IMR-90 (cell line): ENCODE results near the gene CCNI. TPM values are rescaled to one million over a fixed set of nuclear protein-coding genes. Genes with fewer than 3 reads are reported as not detected.
"Not testable (repeated sequence)": the region's sequence is repeated elsewhere in the genome, so short reads cannot be mapped to it uniquely, and the experiment has no call there.

Source experiments
- ATAC-seq: fragments of 200-7000 bp; cut with Tn5 transposase; 2 replicates; pipeline ENCODE4 v1.9.1; 2020; ENCODE audit warnings: low read depth, mild to moderate bottlenecking, moderate library complexity
- BruUV-seq: library from RNA; stranded (reverse); fragments of 400-500 nt; replicated peaks from 2 replicates; lab custom pipeline; 2021; lab: Mats Ljungman, UMichigan
- CTCF ChIA-PET: fragments of 300-600 bp; formaldehyde crosslinking; extraction: SDS; loops from one replicate; lab custom pipeline; 2021; ENCODE audit warnings: antibody characterized with exemption; lab: Yijun Ruan, JAX
- POLR2A ChIA-PET: fragments of 300-600 bp; sonication (Branson Sonifier 250); formaldehyde crosslinking; loops from one replicate; lab custom pipeline; 2022; ENCODE audit warnings: antibody characterized with exemption; ENCODE audit not compliant: unreplicated experiment; lab: Charles Lee
- DNase-seq: peaks from one replicate; pipeline ENCODE4 v3.0.0; 2013
- H2AFZ ChIP-seq: replicated peaks from 2 replicates; pipeline ENCODE3; 2013; ENCODE audit warnings: low read length, mild to moderate bottlenecking; ENCODE audit not compliant: poor library complexity
- H2AK5ac ChIP-seq: 2 replicates; pipeline ENCODE4 v1.6.1; 2013; ENCODE audit warnings: low read depth, low read length, inconsistent platforms
- H2AK9ac ChIP-seq: replicated peaks from 2 replicates; pipeline ENCODE3; 2013; ENCODE audit warnings: mild to moderate bottlenecking, low read depth, low read length, moderate library complexity; ENCODE audit not compliant: poor library complexity
- H2BK120ac ChIP-seq: 2 replicates; pipeline ENCODE4 v1.6.1; 2013; ENCODE audit warnings: low read depth, low read length, inconsistent platforms
- H2BK15ac ChIP-seq: 3 replicates; pipeline ENCODE4 v1.6.1; 2013; ENCODE audit warnings: low read depth, low read length, inconsistent platforms
- H2BK20ac ChIP-seq: 2 replicates; pipeline ENCODE4 v1.6.1; 2013; ENCODE audit warnings: low read depth, mild to moderate bottlenecking, inconsistent platforms, low read length, moderate library complexity
- H2BK5ac ChIP-seq: 2 replicates; pipeline ENCODE4 v1.6.1; 2013; ENCODE audit warnings: mild to moderate bottlenecking, low read depth, low read length, inconsistent platforms; ENCODE audit not compliant: poor library complexity, severe bottlenecking
- H3K14ac ChIP-seq: replicated peaks from 2 replicates; pipeline ENCODE4 v1.6.1; 2013; ENCODE audit warnings: low read depth, low read length, inconsistent platforms
- H3K18ac ChIP-seq: 2 replicates; pipeline ENCODE4 v1.6.1; 2013; ENCODE audit warnings: low read depth, low read length, control low read depth
- H3K23ac ChIP-seq: 2 replicates; pipeline ENCODE4 v1.6.1; 2013; ENCODE audit warnings: low read depth, low read length, inconsistent platforms
- H3K27ac ChIP-seq: 2 replicates; pipeline ENCODE4 v1.5.1; 2013; ENCODE audit warnings: mild to moderate bottlenecking, control low read depth, low read length; ENCODE audit not compliant: insufficient read depth
- H3K27me3 ChIP-seq: 2 replicates; pipeline ENCODE4 v1.6.1; 2013; ENCODE audit warnings: low read length; ENCODE audit not compliant: control insufficient read depth, insufficient read depth
- H3K36me3 ChIP-seq: 2 replicates; pipeline ENCODE4 v1.6.1; 2013; ENCODE audit warnings: low read length, mixed read lengths; ENCODE audit not compliant: control insufficient read depth, insufficient read depth
- H3K4ac ChIP-seq: 2 replicates; pipeline ENCODE4 v1.6.1; 2013; ENCODE audit warnings: low read depth, low read length, inconsistent platforms
- H3K4me1 ChIP-seq: 2 replicates; pipeline ENCODE4 v1.6.1; 2013; ENCODE audit warnings: low read length, mixed read lengths; ENCODE audit not compliant: control insufficient read depth, insufficient read depth
- H3K4me2 ChIP-seq: 2 replicates; pipeline ENCODE4 v1.6.1; 2013; ENCODE audit warnings: low read depth, mild to moderate bottlenecking, control low read depth, low read length, moderate library complexity
- H3K4me3 ChIP-seq: 2 replicates; pipeline ENCODE4 v1.5.1; 2013; ENCODE audit warnings: low read depth, mild to moderate bottlenecking, control low read depth, low read length, moderate library complexity; ENCODE audit not compliant: insufficient read depth
- H3K56ac ChIP-seq: 2 replicates; pipeline ENCODE4 v1.6.1; 2013; ENCODE audit warnings: low read length, inconsistent platforms; ENCODE audit not compliant: insufficient read depth; ENCODE audit errors: extremely low read depth
- H3K79me1 ChIP-seq, 2 experiments: 2 replicates each; pipeline ENCODE4 v1.6.1; 2013; ENCODE audit warnings: low read length in 2 of 2, inconsistent platforms in 1 of 2, low read depth in 1 of 2
- H3K9ac ChIP-seq: 2 replicates; pipeline ENCODE4 v1.6.1; 2013; ENCODE audit warnings: low read depth, low read length, control low read depth
- H3K9me1 ChIP-seq: 2 replicates; pipeline ENCODE4 v1.6.1; 2013; ENCODE audit warnings: low read length, inconsistent platforms; ENCODE audit not compliant: insufficient read depth
- H3K9me3 ChIP-seq: 2 replicates; pipeline ENCODE4 v1.6.1; 2013; ENCODE audit warnings: low read length; ENCODE audit not compliant: control insufficient read depth, insufficient read depth
- H4K20me1 ChIP-seq: 2 replicates; pipeline ENCODE4 v1.6.1; 2013; ENCODE audit warnings: low read length, inconsistent platforms; ENCODE audit not compliant: insufficient read depth
- H4K5ac ChIP-seq: 2 replicates; pipeline ENCODE4 v1.6.1; 2013; ENCODE audit warnings: mild to moderate bottlenecking, low read depth, low read length, control low read depth
- H4K8ac ChIP-seq, 2 experiments: 2 replicates each; pipeline ENCODE4 v1.6.1; 2013; ENCODE audit warnings: low read depth in 2 of 2, low read length in 2 of 2, control low read depth in 1 of 2, inconsistent platforms in 1 of 2
- H4K91ac ChIP-seq: 2 replicates; pipeline ENCODE4 v1.6.1; 2013; ENCODE audit warnings: low read depth, low read length, inconsistent platforms; ENCODE audit not compliant: insufficient read depth
- whole genome bisulfite sequencing, 2 experiments: methylation state at CpG; one replicate each; pipeline versions ENCODE4 v1.1.5 to v1.1.7; 2013; ENCODE audit warnings: missing lambda C conversion rate in 2 of 2; ENCODE audit not compliant: insufficient read length in 1 of 2; ENCODE audit errors: extremely low coverage in 2 of 2; 5-methylcytosine and 5-hydroxymethylcytosine counted together
- dilution Hi-C: fragments of 300-500 bp; cut with HindIII; formaldehyde crosslinking; loops from one replicate; pipeline ENCODE4 v1.14.3; 2018; ENCODE audit warnings: low sequenced_read_pairs; ENCODE audit not compliant: unreplicated experiment
- in situ Hi-C: fragments of 300-500 bp; cut with MboI; formaldehyde crosslinking; loops from 3 replicates; pipeline ENCODE4 v1.14.3; 2019; ENCODE audit warnings: low sequenced_read_pairs, inconsistent platforms, mixed read lengths
- intact Hi-C: fragments of 100-400 bp; cut with micrococcal nuclease; formaldehyde crosslinking; loops from 2 replicates; pipeline ENCODE4 v1.10.0; 2022
- polyA plus RNA-seq, 3 experiments: library from polyadenylated mRNA; depleted of rRNA; stranded (reverse); fragments of >200 nt; gene quantifications; 2 replicates each; pipeline ENCODE4 v1.2.3, GENCODE V29; 2012; ENCODE audit warnings: low replicate concordance in 1 of 3
- total RNA-seq: library from RNA; depleted of rRNA; stranded (reverse); fragments of >200 nt; gene quantifications from 2 replicates; pipeline ENCODE4 v1.2.3, GENCODE V29; 2012

CCNI gene
- total and polyA plus RNA-seq, 2 of the 4 experiments (the other 2 are of a cell fraction), result 70.1 to 100 TPM

DNA sequence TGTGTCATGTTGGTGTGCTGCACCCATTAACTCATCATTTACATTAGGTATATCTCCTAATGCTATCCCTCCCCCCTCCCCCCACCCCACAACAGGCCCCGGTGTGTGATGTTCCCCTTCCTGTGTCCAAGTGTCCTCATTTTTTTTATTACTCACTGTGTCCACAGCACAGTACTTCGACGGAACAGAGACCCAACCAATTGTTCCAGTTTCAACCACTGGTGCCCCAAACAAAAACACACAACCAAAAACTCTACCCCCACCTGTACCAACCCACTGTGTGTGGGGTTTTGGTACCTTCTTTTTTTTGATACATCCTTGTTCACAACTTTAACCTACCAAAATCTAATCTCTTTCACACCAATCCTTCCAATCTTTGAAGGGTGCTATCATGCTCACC, 6.3 kb downstream of the CCNI start:
- dilution Hi-C loops, DNase-seq, H2BK15ac ChIP-seq, H3K56ac ChIP-seq, H3K18ac ChIP-seq, H3K9ac ChIP-seq, H2AK9ac ChIP-seq, H3K4me3 ChIP-seq, H2AK5ac ChIP-seq, H4K5ac ChIP-seq, H3K9me1 ChIP-seq, H3K14ac ChIP-seq, H3K4ac ChIP-seq, H2AFZ ChIP-seq, ATAC-seq, H4K8ac ChIP-seq, intact Hi-C loops, H3K23ac ChIP-seq, H3K27ac ChIP-seq, H3K4me1 ChIP-seq, H2BK120ac ChIP-seq, H3K4me2 ChIP-seq, H2BK5ac ChIP-seq, H3K9me3 ChIP-seq, H4K91ac ChIP-seq, BruUV-seq, H3K27me3 ChIP-seq, H2BK20ac ChIP-seq: not testable (repeated sequence)
- ChIA-PET CTCF (interaction anchor here (0.6 to 0.7 kb wide), 4 partner anchors 22 to 152 kb away, joined by 3 to 8 read pairs (median 3); no protein-coding TSS in a partner anchor), POLR2A (interaction anchor here (0.6 kb wide), 1 partner anchor 98 kb away, joined by 4 read pairs; no protein-coding TSS in a partner anchor)
- Histone ChIP-seq H4K20me1 (peaks cover 95% of the 10 kb centered on the region), H3K79me1 (peaks cover 0 to 55% of the 10 kb centered on the region in 2 experiments; a peak in 3 of 4 replicates), H3K36me3 (peaks cover 10% of the 10 kb centered on the region)
- no CpG with 5 or more reads among the region's 3 CpGs for WGBS, 2 experiments
- in situ Hi-C loops, result loop anchor here (10.0 kb wide), 1 partner anchor 135 kb away; no protein-coding TSS in a partner anchor
